Cortex of kidney (tissue), 1 donor: ENCODE data around the gene RNF166.

Experiments
- DNase-seq: peaks from one replicate; lab custom pipeline; 2025; lab: John Stamatoyannopoulos, UW

RNF166 gene

GRCh38 chr16:88706965-88707826 lies 988 bp upstream of the RNF166 start:
- no peak for DNase-seq

GRCh38 chr16:88705801-88706228 lies 393 bp downstream of the RNF166 start:
- no peak for DNase-seq

GRCh38 chr16:88705076-88705684 lies 1.0 kb downstream of the RNF166 start:
- DNase-seq = no peak

DNA sequence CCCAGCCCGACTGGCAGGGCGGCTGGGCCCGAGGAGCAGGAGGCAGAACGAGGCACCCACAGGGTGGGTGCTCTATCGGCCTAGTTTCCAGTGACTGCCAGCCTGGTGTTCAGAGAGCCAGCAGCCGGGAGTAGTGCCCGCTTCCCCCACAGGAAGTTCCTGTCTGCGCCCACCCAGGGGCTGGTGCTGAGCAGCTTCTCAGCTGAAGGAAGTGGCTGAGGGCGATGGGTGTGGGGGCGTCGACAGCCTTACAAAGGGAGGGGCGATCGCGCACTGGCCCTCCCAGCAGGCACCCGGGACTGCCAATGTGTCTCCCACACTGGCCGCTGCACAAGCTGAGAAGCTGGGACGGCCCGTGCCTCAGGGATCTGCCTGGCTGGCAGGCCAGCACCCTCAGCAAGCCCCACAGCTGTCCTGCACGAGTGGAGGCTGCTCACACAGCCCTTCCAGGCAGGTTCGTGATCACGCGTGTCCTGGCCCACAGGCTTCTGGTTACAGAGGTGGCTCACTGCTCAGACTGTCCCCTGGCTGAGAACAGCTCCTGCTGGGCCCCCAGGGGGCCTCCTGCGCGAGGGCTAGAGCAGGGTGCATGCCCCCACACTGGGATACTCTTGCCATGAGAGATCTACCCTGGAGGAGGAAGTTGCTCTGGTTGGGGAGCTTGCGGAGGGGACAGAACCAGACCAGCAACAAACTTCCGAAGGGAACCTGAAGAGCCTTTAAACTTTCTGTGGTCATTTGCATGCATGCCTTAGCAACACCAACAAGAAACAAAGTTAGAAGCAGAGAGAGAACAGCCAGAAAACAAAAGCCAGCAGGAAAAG lies 2.5 kb downstream of the RNF166 start:
- DNase-seq = no peak

GRCh38 chr16:88702371-88703210 lies 3.6 kb downstream of the RNF166 start:
- no peak for DNase-seq

DNA sequence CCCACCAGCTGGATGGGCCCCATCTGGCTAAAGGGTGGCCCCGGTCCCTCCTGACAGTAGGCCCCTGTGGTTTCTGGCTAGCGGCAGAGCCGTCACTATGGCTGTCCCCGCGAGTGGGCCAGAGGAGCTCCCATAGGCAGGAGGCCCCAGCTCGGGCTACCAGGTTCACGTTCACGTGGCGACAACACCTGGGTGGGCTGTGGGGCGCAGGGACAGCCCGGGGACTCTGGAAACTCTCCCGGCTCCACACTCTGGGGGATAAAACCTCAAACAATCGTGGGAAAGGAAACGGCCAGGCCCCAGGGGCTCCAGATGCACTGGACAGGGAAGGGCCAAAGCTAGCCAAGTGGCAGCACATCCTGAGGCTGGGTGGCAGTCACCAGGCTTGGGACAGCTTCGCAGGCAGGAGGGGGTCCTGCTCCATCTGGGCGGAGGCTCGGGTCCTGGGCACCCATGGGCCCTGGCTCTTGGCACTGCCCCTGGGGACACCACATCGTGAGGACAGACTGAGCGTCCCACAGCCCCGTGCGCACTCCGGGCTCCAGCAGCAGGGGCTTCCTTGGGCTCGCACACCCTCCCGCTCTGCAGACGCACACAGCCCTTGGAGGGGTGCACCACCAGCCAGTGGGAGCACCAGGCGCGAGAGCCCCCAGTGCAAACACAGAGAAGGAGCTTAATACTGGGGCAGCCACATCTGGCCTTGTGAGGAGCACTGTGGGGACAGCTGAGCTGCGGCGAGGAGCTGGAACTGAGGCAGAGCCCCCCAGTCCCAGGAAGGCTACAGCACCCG lies 4.4 kb downstream of the RNF166 start:
- DNase-seq = no peak

DNA sequence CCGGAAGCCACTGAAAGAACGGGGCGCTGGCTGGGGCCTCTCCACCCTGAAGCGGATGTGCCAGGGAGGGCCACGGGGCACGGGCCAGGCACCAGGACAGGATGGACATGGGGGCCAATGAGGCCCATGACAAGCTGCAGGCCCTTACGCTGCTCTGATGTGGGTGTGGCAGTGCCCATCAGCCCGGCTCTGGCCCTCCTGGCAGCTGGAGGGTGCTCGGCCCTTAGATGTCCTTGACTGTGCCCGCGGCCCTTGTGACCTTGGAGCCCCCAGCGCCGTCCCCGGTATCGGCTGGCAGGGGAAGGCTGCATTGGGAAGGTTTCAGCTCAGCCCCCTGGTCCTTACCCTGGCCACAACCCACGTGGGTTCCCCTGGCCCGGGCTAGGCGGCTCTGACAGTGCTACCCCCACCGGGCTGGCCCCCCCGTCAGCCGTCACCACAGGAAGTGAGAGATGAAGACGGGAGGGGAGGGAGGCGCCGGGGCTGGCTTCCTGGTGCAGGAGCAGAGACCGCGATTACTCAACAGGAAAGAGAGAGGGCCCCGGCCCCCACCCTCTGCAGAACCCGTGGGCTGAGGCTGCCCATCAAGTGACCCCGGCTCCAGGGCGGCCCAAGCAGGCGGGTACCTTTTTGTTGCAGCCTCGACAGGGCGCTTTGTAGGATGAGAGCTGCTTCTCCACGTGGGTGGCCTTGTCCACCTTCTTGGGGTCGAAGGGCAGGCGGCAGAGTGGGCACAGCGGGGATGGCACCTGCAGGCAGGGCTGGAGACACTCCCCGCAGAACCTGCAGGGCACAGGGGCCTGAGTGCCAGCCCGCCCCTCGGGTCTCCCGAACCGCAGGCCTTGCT lies 5.3 kb downstream of the RNF166 start:
- no peak for DNase-seq

- no peak for DNase-seq
These were observed 5.9 kb downstream of the RNF166 start for GRCh38 chr16:88700322-88700635.

- DNase-seq = no peak
These were observed 7.0 kb downstream of the RNF166 start for GRCh38 chr16:88699180-88699579.

DNA sequence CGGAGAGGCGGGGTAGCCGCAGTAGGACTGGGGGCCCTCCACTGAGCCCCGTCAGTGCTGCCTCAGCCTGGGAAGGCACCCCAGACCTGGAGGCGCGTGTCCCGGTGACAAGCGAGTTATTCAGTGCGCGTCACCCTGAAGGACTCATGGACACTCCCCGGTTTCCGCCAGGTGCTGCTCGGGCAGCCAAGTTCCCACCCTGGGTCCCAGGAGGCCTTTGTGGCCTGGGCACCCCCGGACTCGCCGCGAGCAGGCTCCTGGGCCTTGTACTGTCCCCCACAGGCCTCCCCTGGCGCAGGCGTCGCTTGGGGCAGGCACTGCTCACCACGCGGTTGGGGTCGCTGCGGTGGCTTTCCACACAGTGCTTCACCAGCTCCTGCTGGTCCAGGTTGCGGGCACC lies 7.6 kb downstream of the RNF166 start:
- no peak for DNase-seq

- DNase-seq = no peak
These were observed 8.2 kb downstream of the RNF166 start for GRCh38 chr16:88697831-88698615.

GRCh38 chr16:88697116-88697830 lies 8.9 kb downstream of the RNF166 start:
- DNase-seq = no peak

- DNase-seq = no peak
These were observed 9.8 kb downstream of the RNF166 start for GRCh38 chr16:88696441-88696840.

GRCh38 chr16:88695753-88696152 lies 10.5 kb downstream of the RNF166 start:
- no peak for DNase-seq

DNA sequence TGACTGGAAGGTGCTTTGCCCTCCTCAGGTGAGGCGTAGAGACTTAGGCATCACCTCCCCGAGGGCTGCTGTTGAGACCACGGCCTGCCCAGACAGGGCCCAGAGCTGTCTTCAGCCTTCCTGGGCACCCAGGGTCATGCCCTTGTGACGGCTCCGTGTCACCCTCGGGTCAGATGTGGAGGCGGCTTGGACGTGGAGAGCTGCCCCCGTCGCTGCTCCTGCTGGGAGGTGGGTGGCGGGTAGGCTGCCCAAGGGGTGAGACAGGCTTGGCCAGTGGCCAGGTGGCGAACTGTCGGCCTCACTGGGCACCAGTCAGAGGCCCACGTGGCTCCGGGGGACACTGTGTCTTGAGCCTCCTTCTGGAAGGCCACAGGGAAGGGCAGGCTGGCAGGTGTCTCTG lies 11.0 kb downstream of the RNF166 start:
- no peak for DNase-seq

- no peak for DNase-seq
These were observed 11.8 kb downstream of the RNF166 start for GRCh38 chr16:88694221-88695087.

GRCh38 chr16:88693420-88694177 lies 12.6 kb downstream of the RNF166 start:
- no peak for DNase-seq
